Caco-2 (cell line): Measurements from ENCODE around the gene TBC1D8. TPM values are rescaled to one million over a fixed set of nuclear protein-coding genes. Genes with fewer than 3 reads are reported as not detected.
A peak's percentile ranks its signal among the peaks of the same experiment; 100 is the strongest.

Experiments
- BruUV-seq: library from RNA; stranded (reverse); fragments of 400-500 nt; replicated peaks from 2 replicates; lab custom pipeline; 2021; lab: Mats Ljungman, UMichigan
- CTCF ChIA-PET: fragments of 300-600 bp; sonication (Branson Sonifier 250); formaldehyde crosslinking; loops from one replicate; lab custom pipeline; 2022; ENCODE audit warnings: antibody characterized with exemption; lab: Charles Lee
- POLR2A ChIA-PET: fragments of 300-600 bp; sonication (Branson Sonifier 250); formaldehyde crosslinking; loops from one replicate; lab custom pipeline; 2022; ENCODE audit warnings: antibody characterized with exemption; lab: Charles Lee
- DNase-seq, 2 experiments: peaks; one replicate each; pipeline versions ENCODE4 v3.0.0 to v3.0.0-alpha.2; 2020 to 2022
- H3K27me3 ChIP-seq: replicated peaks from 2 replicates; pipeline ENCODE4 v1.6.0; 2011; ENCODE audit warnings: low read length; ENCODE audit not compliant: control insufficient read depth, insufficient read depth
- H3K36me3 ChIP-seq: 2 replicates; pipeline ENCODE4 v1.5.1; 2011; ENCODE audit warnings: low read length; ENCODE audit not compliant: control insufficient read depth, insufficient read depth
- H3K4me1 ChIP-seq: fragments of 250-450 bp; sonication (Bioruptor Pico); 2 replicates; pipeline ENCODE4 v1.5.1; 2020; ENCODE audit warnings: mild to moderate bottlenecking
- H3K4me3 ChIP-seq: 2 replicates; pipeline ENCODE4 v1.5.1; 2011; ENCODE audit warnings: low read depth, mild to moderate bottlenecking, control low read depth, low read length
- H3K9me3 ChIP-seq: fragments of 250-450 bp; sonication (Bioruptor Pico); 2 replicates; pipeline ENCODE4 v1.5.1; 2020; ENCODE audit warnings: mild to moderate bottlenecking, moderate library complexity
- H3K27ac Mint-ChIP-seq: one replicate; pipeline ENCODE4 v1.8.0; 2022; ENCODE audit warnings: mixed read lengths; ENCODE audit not compliant: unreplicated experiment
- H3K27me3 Mint-ChIP-seq: one replicate; pipeline ENCODE4 v1.8.0; 2022; ENCODE audit warnings: mixed read lengths; ENCODE audit not compliant: insufficient read depth, unreplicated experiment
- H3K36me3 Mint-ChIP-seq: one replicate; pipeline ENCODE4 v1.8.0; 2022; ENCODE audit warnings: mild to moderate bottlenecking, mixed read lengths; ENCODE audit not compliant: insufficient read depth, unreplicated experiment
- H3K4me1 Mint-ChIP-seq: one replicate; pipeline ENCODE4 v1.8.0; 2022; ENCODE audit warnings: low read depth, mixed read lengths; ENCODE audit not compliant: unreplicated experiment
- H3K4me3 Mint-ChIP-seq: one replicate; pipeline ENCODE4 v1.8.0; 2022; ENCODE audit warnings: mild to moderate bottlenecking, moderate library complexity, mixed read lengths; ENCODE audit not compliant: unreplicated experiment
- H3K9me3 Mint-ChIP-seq: one replicate; pipeline ENCODE4 v1.8.0; 2022; ENCODE audit warnings: mixed read lengths; ENCODE audit not compliant: unreplicated experiment
- CTCF ChIP-seq, 2 experiments: fragments of 200-600 bp in 1 of 2; IDR thresholded peaks; 1 replicate in 1 of 2; 2 replicates in 1 of 2; pipeline versions ENCODE4 v1.5.1 to v1.8.0; 2011 to 2022; ENCODE audit warnings: antibody characterized with exemption in 1 of 2, control low read depth in 1 of 2, inconsistent platforms in 1 of 2, low read depth in 1 of 2, low read length in 1 of 2, mild to moderate bottlenecking in 1 of 2, moderate library complexity in 1 of 2; ENCODE audit not compliant: insufficient read depth in 1 of 2, severe bottlenecking in 1 of 2, unreplicated experiment in 1 of 2
- intact Hi-C: fragments of 100-400 bp; cut with micrococcal nuclease; formaldehyde crosslinking; loops from one replicate; pipeline ENCODE4 v1.10.0; 2022; ENCODE audit not compliant: unreplicated experiment
- total RNA-seq: library from RNA; stranded (reverse); gene quantifications from 2 replicates; pipeline ENCODE4 v1.2.3, GENCODE V29; 2022

TBC1D8 gene
- total RNA-seq, 1 experiment from 2014 or later, result 29.5 TPM

GRCh38 chr2:101014264-101014857, 136.8 kb downstream of the TBC1D8 start:
- no peaks in the 10 kb centered on the region for H3K9me3 Mint-ChIP-seq
- ChIA-PET CTCF (no interaction called here), POLR2A (no interaction called here)
- no peaks in the 10 kb centered on the region for H3K27me3 Mint-ChIP-seq
- intact Hi-C loops, result no loop called here
- DNase-seq, result no peak
- no TSS peak for BruUV-seq
- H3K27ac Mint-ChIP-seq, result no peak overlapping the region
- Histone ChIP-seq H3K4me1 (no peaks in the 10 kb centered on the region), H3K27me3 (no peaks in the 10 kb centered on the region), H3K9me3 (0 out of 2 replicates have a peak, but pooled peaks cover 4% of the 10 kb centered on the region), H3K36me3 (peaks cover 4% of the 10 kb centered on the region), H3K4me3 (no peak overlapping the region)
- no peak for TF ChIP-seq CTCF (IDR thresholded peaks at IDR 0.05; ENCODE audit: insufficient read depth in 1 of 2, low read depth in 1 of 2, low read length in 1 of 2, severe bottlenecking in 1 of 2, unreplicated experiment in 1 of 2)
- H3K4me3 Mint-ChIP-seq, result no peak overlapping the region
- H3K36me3 Mint-ChIP-seq, result peaks cover 42% of the 10 kb centered on the region
- H3K4me1 Mint-ChIP-seq, result peaks cover 11% of the 10 kb centered on the region

- intact Hi-C loops, result loop anchor here (1.0 to 2.0 kb wide), 3 partner anchors 140 to 240 kb away; partner anchors contain the start of gene CNOT11
- no peaks in the 10 kb centered on the region for H3K27me3 ChIP-seq
- peak overlapping the region; percentile 22 for H3K27ac Mint-ChIP-seq
- no peaks in the 10 kb centered on the region for H3K4me1 ChIP-seq
- no peaks in the 10 kb centered on the region for H3K9me3 Mint-ChIP-seq
- POLR2A ChIA-PET, result interaction anchor here (0.7 kb wide), 1 partner anchor 18 kb away, joined by 5 read pairs; no protein-coding TSS in a partner anchor
- H3K27me3 Mint-ChIP-seq, result no peaks in the 10 kb centered on the region
- 0 out of 2 replicates have a peak, but pooled peaks cover 4% of the 10 kb centered on the region for H3K9me3 ChIP-seq
- DNase-seq, result peak in 1 of 2 experiments; percentile 62
- BruUV-seq, result no TSS peak
- peak; percentile 67 to 85 for TF ChIP-seq CTCF (IDR thresholded peaks at IDR 0.05; ENCODE audit: insufficient read depth in 1 of 2, low read depth in 1 of 2, low read length in 1 of 2, severe bottlenecking in 1 of 2, unreplicated experiment in 1 of 2)
- H3K4me3 ChIP-seq, result no peak overlapping the region
- H3K4me3 Mint-ChIP-seq, result no peak overlapping the region
- H3K4me1 Mint-ChIP-seq, result peaks cover 11% of the 10 kb centered on the region
- peaks cover 58% of the 10 kb centered on the region for H3K36me3 Mint-ChIP-seq
- H3K36me3 ChIP-seq, result peaks cover 7% of the 10 kb centered on the region
- CTCF ChIA-PET, result interaction anchor here (0.7 to 1.6 kb wide), 12 partner anchors 18 to 337 kb away, joined by 3 to 32 read pairs (median 5); partner anchors contain the start of gene TBC1D8
Measured at GRCh38 chr2:101012706-101013181, 138.4 kb downstream of the TBC1D8 start.

- intact Hi-C loops, result loop anchor here (1.0 to 2.0 kb wide), 3 partner anchors 140 to 241 kb away; partner anchors contain the start of gene CNOT11
- Histone ChIP-seq H3K36me3 (peaks cover 10% of the 10 kb centered on the region), H3K9me3 (0 out of 2 replicates have a peak, but pooled peaks cover 4% of the 10 kb centered on the region), H3K4me1 (no peaks in the 10 kb centered on the region), H3K27me3 (no peaks in the 10 kb centered on the region), H3K4me3 (no peak overlapping the region)
- POLR2A ChIA-PET, result interaction anchor here (0.7 kb wide), 1 partner anchor 18 kb away, joined by 5 read pairs; no protein-coding TSS in a partner anchor
- CTCF ChIA-PET, result interaction anchor here (0.7 to 1.6 kb wide), 13 partner anchors 19 to 338 kb away, joined by 3 to 32 read pairs (median 5); partner anchors contain the start of gene TBC1D8
- H3K36me3 Mint-ChIP-seq, result peaks cover 64% of the 10 kb centered on the region
- H3K4me3 Mint-ChIP-seq, result no peak overlapping the region
- H3K4me1 Mint-ChIP-seq, result peaks cover 11% of the 10 kb centered on the region
- H3K9me3 Mint-ChIP-seq, result no peaks in the 10 kb centered on the region
- no peak for DNase-seq
- no peak for TF ChIP-seq CTCF (IDR thresholded peaks at IDR 0.05; ENCODE audit: insufficient read depth in 1 of 2, low read depth in 1 of 2, low read length in 1 of 2, severe bottlenecking in 1 of 2, unreplicated experiment in 1 of 2)
- H3K27me3 Mint-ChIP-seq, result no peaks in the 10 kb centered on the region
- H3K27ac Mint-ChIP-seq, result peak overlapping the region; percentile 22
- no TSS peak for BruUV-seq
Measured at GRCh38 chr2:101012054-101012705, 139.0 kb downstream of the TBC1D8 start.
